ENCODE results near the gene SH3PXD2A.

GRCh38 chr10:103824281-103824680, 31.1 kb downstream of the SH3PXD2A start:
- TF ChIP-seq CTCF (IDR thresholded peaks at IDR 0.05): no peak
- no peak for TF ChIP-seq POLR2AphosphoS5 (IDR thresholded peaks at IDR 0.05)
- TF ChIP-seq POLR2A (IDR thresholded peaks at IDR 0.05): no peak
